Vagina (tissue), 2 donors: Measurements from ENCODE around the gene PTPRF. TPM values are rescaled to one million over a fixed set of nuclear protein-coding genes. Genes with fewer than 3 reads are reported as not detected.

ENCODE experiments used
- DNase-seq, 2 donors: peaks; one replicate each; pipeline ENCODE4 v3.0.0-alpha.2; 2017; ENCODE audit errors: extremely low spot score in 2 of 2
- H3K27ac ChIP-seq: fragments of 200-600 bp; sonication (generic); one replicate; pipeline ENCODE4 v1.5.1; 2019
- H3K27me3 ChIP-seq: fragments of 200-600 bp; sonication (generic); one replicate; pipeline ENCODE4 v1.5.1; 2019
- H3K36me3 ChIP-seq, 2 donors: fragments of 200-600 bp; sonication (generic); one replicate each; pipeline ENCODE4 v1.5.1; 2017 to 2019
- H3K4me1 ChIP-seq: fragments of 200-600 bp; sonication (generic); one replicate; pipeline ENCODE4 v1.5.1; 2019
- H3K4me3 ChIP-seq, 2 donors: fragments of 200-600 bp; sonication (generic); 1 replicate in 1 of 2; 2 replicates in 1 of 2; pipeline ENCODE4 v1.5.1; 2016 to 2019
- H3K9me3 ChIP-seq: fragments of 200-600 bp; sonication (generic); one replicate; pipeline ENCODE4 v1.5.1; 2019
- POLR2A ChIP-seq, 2 donors: fragments of 450-650 bp; IDR thresholded peaks; one replicate each; pipeline ENCODE4 v1.6.1; 2017; ENCODE audit warnings: antibody characterized with exemption in 2 of 2, mild to moderate bottlenecking in 2 of 2, moderate library complexity in 2 of 2
- POLR2AphosphoS5 ChIP-seq, 2 donors: sonication (generic); formaldehyde crosslinking; IDR thresholded peaks; one replicate each; pipeline ENCODE4 v1.9.0; 2017; ENCODE audit warnings: antibody characterized with exemption in 2 of 2, mild to moderate bottlenecking in 2 of 2, low read depth in 1 of 2; ENCODE audit not compliant: insufficient read depth in 1 of 2
- intact Hi-C: fragments of 100-400 bp; cut with DNase I; formaldehyde crosslinking; loops from one replicate; pipeline ENCODE4 v1.15.1; 2023
- total RNA-seq: library from RNA; depleted of rRNA; stranded (reverse); fragments of >200 nt; gene quantifications from one replicate; pipeline ENCODE4 v1.2.3, GENCODE V29; 2016
- TF ChIP-seq, protein P1 (sequence below), 3 experiments: fragments of 450-650 bp in 2 of 3; fragments of 200-600 bp in 1 of 3; sonication (generic) in 1 of 3; IDR thresholded peaks; one replicate each; pipeline ENCODE4 v1.5.1; 2017 to 2019; ENCODE audit warnings: antibody characterized with exemption in 3 of 3, mild to moderate bottlenecking in 2 of 3, moderate library complexity in 2 of 3

Gene PTPRF
- 139 TPM for total RNA-seq

DNA sequence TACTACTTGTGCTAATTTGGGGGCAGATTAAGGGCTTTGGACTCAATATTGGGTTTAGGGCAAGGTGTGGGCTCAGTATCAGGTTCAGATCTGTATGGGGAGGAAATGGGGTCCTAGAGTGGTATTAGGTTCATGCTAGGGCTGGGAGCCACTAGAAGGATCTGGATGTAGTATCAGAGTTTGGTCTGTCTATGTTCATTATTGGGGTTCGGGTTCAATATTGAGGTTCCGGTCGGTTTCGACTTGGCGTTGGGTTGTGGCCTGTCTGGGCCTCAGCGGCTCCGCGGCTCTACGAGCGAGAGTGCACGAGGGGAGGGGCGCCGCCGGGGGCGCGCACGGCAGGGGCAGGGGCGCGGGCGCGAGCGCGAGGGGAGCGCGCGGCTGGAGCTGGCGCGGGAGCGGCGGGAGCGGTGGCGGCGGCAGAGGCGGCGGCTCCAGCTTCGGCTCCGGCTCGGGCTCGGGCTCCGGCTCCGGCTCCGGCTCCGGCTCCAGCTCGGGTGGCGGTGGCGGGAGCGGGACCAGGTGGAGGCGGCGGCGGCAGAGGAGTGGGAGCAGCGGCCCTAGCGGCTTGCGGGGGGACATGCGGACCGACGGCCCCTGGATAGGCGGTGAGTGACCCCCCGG is at the start of gene PTPRF:
Gene PTPRF, plus strand, starts transcription at position 401 of the 624 bp plus-strand sequence. CDS start 14,193 bp downstream, outside the sequence.
- peak within 1 kb of the TSS; percentile 94 for H3K27ac ChIP-seq
- H3K36me3 ChIP-seq, result no peaks in the 10 kb centered on the region
- peak within 1 kb of the TSS; percentile 82 to 92 for H3K4me3 ChIP-seq
- H3K9me3 ChIP-seq, result no peaks in the 10 kb centered on the region
- H3K27me3 ChIP-seq, result no peaks in the 10 kb centered on the region
- DNase-seq, result no peak
- H3K4me1 ChIP-seq, result peaks cover 47% of the 10 kb centered on the region
- intact Hi-C loops, result loop anchor here (5.0 to 10.0 kb wide), 2 partner anchors 37 to 114 kb away; no protein-coding TSS in a partner anchor
- TF ChIP-seq POLR2AphosphoS5 (IDR thresholded peaks at IDR 0.05; ENCODE audit: insufficient read depth in 1 of 2, low read depth in 1 of 2) (no peak), POLR2A (IDR thresholded peaks at IDR 0.05) (peak in 1 of 2 donors; percentile 47)

DNA sequence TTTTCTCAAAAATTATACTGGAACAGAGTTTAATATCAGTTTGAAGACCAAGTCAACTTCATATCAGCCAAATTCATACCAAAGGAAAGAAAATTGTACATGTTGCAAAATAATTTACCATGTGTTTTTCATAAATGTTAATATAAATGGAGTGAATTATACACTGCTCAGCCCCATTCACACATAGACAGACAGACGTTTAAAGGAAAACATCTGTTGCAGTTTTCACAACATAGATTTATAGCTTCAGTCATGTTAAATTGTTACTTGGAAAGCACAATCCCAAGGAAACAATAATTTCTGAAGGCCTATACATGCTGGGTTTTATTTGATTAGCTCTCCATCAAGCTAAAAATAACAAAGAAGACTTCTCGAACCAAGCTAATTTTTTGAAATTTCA is 49.2 kb upstream of the PTPRF start:
- no peak for DNase-seq
- TF ChIP-seq POLR2A (IDR thresholded peaks at IDR 0.05) (no peak), POLR2AphosphoS5 (IDR thresholded peaks at IDR 0.05; ENCODE audit: insufficient read depth in 1 of 2, low read depth in 1 of 2) (no peak)
- TF ChIP-seq, protein P1, sequence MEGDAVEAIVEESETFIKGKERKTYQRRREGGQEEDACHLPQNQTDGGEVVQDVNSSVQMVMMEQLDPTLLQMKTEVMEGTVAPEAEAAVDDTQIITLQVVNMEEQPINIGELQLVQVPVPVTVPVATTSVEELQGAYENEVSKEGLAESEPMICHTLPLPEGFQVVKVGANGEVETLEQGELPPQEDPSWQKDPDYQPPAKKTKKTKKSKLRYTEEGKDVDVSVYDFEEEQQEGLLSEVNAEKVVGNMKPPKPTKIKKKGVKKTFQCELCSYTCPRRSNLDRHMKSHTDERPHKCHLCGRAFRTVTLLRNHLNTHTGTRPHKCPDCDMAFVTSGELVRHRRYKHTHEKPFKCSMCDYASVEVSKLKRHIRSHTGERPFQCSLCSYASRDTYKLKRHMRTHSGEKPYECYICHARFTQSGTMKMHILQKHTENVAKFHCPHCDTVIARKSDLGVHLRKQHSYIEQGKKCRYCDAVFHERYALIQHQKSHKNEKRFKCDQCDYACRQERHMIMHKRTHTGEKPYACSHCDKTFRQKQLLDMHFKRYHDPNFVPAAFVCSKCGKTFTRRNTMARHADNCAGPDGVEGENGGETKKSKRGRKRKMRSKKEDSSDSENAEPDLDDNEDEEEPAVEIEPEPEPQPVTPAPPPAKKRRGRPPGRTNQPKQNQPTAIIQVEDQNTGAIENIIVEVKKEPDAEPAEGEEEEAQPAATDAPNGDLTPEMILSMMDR (IDR thresholded peaks at IDR 0.05), result no peak
- H3K4me3 ChIP-seq, result no peak overlapping the region
- no peaks in the 10 kb centered on the region for H3K27me3 ChIP-seq
- no peak overlapping the region for H3K27ac ChIP-seq
- intact Hi-C loops, result no loop called here
- no peaks in the 10 kb centered on the region for H3K9me3 ChIP-seq
- H3K36me3 ChIP-seq, result no peaks in the 10 kb centered on the region
- no peaks in the 10 kb centered on the region for H3K4me1 ChIP-seq

DNA sequence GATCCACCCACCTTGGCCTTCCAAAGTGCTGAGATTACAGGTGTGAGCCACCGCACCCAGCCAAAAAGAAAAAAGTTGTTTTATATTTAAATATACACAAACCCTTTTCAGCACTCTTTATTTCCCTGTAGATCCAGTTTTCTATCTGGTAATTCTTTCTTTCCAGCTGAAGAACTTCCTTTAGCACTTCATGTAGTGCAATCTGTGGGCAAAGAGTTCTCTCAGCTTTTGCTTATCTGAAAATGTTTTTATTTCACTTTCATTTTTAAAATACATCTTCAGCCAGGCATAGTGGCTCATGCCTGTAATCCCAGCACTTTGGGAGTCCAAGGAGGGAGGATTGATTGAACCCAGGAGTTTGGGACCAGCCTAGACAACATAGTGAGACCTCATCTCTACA is 48.5 kb upstream of the PTPRF start:
- DNase-seq, result no peak
- Histone ChIP-seq H3K9me3 (no peaks in the 10 kb centered on the region), H3K36me3 (no peaks in the 10 kb centered on the region), H3K4me3 (no peak overlapping the region), H3K27me3 (no peaks in the 10 kb centered on the region), H3K27ac (no peak overlapping the region), H3K4me1 (no peaks in the 10 kb centered on the region)
- intact Hi-C loops, result no loop called here
- TF ChIP-seq, protein P1 (IDR thresholded peaks at IDR 0.05), result no peak
- no peak for TF ChIP-seq POLR2AphosphoS5 (IDR thresholded peaks at IDR 0.05; ENCODE audit: insufficient read depth in 1 of 2, low read depth in 1 of 2)
- TF ChIP-seq POLR2A (IDR thresholded peaks at IDR 0.05), result no peak

DNA sequence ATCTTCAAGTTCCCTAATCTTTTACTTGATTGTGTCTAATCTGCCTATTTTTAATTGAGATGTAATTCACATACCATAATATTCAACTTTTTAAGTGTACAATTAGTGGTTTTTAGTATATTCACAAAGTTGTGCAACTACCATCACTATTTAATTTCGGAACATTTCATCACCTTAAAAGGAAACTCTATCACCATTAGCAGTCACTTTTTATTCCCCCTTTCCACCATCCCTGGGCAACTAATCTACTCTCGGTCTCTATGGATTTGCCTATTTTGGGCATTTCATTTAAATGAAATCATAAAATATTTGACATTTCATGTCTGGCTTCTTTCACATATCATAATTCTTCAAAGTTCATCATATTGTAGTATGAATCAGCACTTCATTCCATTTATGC is 46.3 kb upstream of the PTPRF start:
- DNase-seq, result no peak
- H3K4me3 ChIP-seq, result no peak overlapping the region
- no peaks in the 10 kb centered on the region for H3K4me1 ChIP-seq
- H3K9me3 ChIP-seq, result no peaks in the 10 kb centered on the region
- H3K27me3 ChIP-seq, result no peaks in the 10 kb centered on the region
- TF ChIP-seq POLR2AphosphoS5 (IDR thresholded peaks at IDR 0.05; ENCODE audit: insufficient read depth in 1 of 2, low read depth in 1 of 2), result no peak
- TF ChIP-seq, protein P1 (IDR thresholded peaks at IDR 0.05), result no peak
- TF ChIP-seq POLR2A (IDR thresholded peaks at IDR 0.05), result no peak
- H3K27ac ChIP-seq, result no peak overlapping the region
- intact Hi-C loops, result no loop called here
- H3K36me3 ChIP-seq, result no peaks in the 10 kb centered on the region

DNA sequence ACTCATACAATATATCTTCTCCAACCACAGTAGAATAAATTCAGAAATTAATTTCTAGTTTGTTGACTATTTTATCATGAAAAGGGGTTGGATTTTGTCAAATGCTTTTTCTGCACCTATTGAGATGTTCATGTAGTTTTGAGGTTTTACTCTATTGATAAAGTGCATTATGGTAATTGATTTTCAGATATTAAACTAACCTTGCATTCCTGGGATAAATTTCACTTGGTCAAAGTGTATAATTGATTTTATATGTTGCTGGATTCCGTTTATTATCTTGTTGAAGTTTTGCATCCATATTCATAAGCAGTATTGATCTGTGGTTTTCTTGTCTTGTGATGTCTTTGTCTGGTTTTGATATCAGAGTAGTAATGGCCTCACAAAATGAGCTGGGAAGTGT is 42.5 kb upstream of the PTPRF start:
- no peaks in the 10 kb centered on the region for H3K9me3 ChIP-seq
- no peaks in the 10 kb centered on the region for H3K36me3 ChIP-seq
- H3K27ac ChIP-seq, result no peak overlapping the region
- H3K4me3 ChIP-seq, result no peak overlapping the region
- TF ChIP-seq, protein P1 (IDR thresholded peaks at IDR 0.05), result no peak
- no peak for TF ChIP-seq POLR2A (IDR thresholded peaks at IDR 0.05)
- no peak for TF ChIP-seq POLR2AphosphoS5 (IDR thresholded peaks at IDR 0.05; ENCODE audit: insufficient read depth in 1 of 2, low read depth in 1 of 2)
- H3K4me1 ChIP-seq, result no peaks in the 10 kb centered on the region
- H3K27me3 ChIP-seq, result no peaks in the 10 kb centered on the region
- intact Hi-C loops, result no loop called here
- no peak for DNase-seq
